Tibial nerve (tissue), 4 donors: ENCODE measurements around the gene NELL1. TPM values are rescaled to one million over a fixed set of nuclear protein-coding genes. Genes with fewer than 3 reads are reported as not detected.
A peak's percentile ranks its signal among the peaks of the same experiment; 100 is the strongest.

Source experiments
- DNase-seq, 2 donors: peaks; one replicate each; pipeline ENCODE4 v3.0.0-alpha.2; 2019; ENCODE audit warnings: low spot score in 2 of 2
- H3K27ac ChIP-seq, 4 donors: fragments of 200-600 bp; sonication (generic) in 3 of 4; one replicate each; pipeline ENCODE4 v1.5.1; 2017 to 2019; ENCODE audit warnings: mild to moderate bottlenecking in 1 of 4
- H3K27me3 ChIP-seq, 2 donors: fragments of 200-600 bp; sonication (generic) in 1 of 2; one replicate each; pipeline versions ENCODE4 v1.5.1 to v1.6.0; 2017 to 2019
- H3K36me3 ChIP-seq, 3 donors: fragments of 200-600 bp; sonication (generic); one replicate each; pipeline ENCODE4 v1.5.1; 2018 to 2019
- H3K4me1 ChIP-seq, 4 donors: fragments of 200-600 bp; sonication (generic) in 3 of 4; one replicate each; pipeline ENCODE4 v1.5.1; 2017 to 2019
- H3K4me3 ChIP-seq, 4 donors: fragments of 200-600 bp; sonication (generic) in 3 of 4; one replicate each; pipeline ENCODE4 v1.5.1; 2017 to 2019; ENCODE audit warnings: mild to moderate bottlenecking in 1 of 4, moderate library complexity in 1 of 4
- H3K9me3 ChIP-seq, 4 donors: fragments of 200-600 bp; sonication (generic) in 3 of 4; one replicate each; pipeline ENCODE4 v1.5.1; 2017 to 2019
- CTCF ChIP-seq, 5 experiments: fragments of 200-600 bp in 3 of 5; fragments of 450-650 bp in 2 of 5; sonication (generic) in 3 of 5; IDR thresholded peaks; one replicate each; pipeline ENCODE4 v1.5.1; 2016 to 2019; ENCODE audit warnings: antibody characterized with exemption in 5 of 5, mild to moderate bottlenecking in 3 of 5, moderate library complexity in 2 of 5
- EP300 ChIP-seq, 2 donors: sonication (generic); formaldehyde crosslinking; IDR thresholded peaks; one replicate each; pipeline ENCODE4 v1.6.1; 2017; ENCODE audit warnings: antibody characterized with exemption in 2 of 2, mild to moderate bottlenecking in 1 of 2
- POLR2A ChIP-seq, 2 donors: fragments of 450-650 bp; IDR thresholded peaks; one replicate each; pipeline ENCODE4 v1.6.1; 2017; ENCODE audit warnings: antibody characterized with exemption in 2 of 2, mild to moderate bottlenecking in 2 of 2, moderate library complexity in 2 of 2
- WGBS, 2 donors: methylation state at CpG; one replicate each; pipeline ENCODE4 v1.1.5; 2018; 5-methylcytosine and 5-hydroxymethylcytosine counted together
- total RNA-seq, 4 donors: library from RNA; depleted of rRNA; stranded (reverse); fragments of >200 nt; gene quantifications; one replicate each; pipeline ENCODE4 v1.1.0, GENCODE V29; 2016

The NELL1 gene
- total RNA-seq, 4 donors from 2014 or later = not detected

DNA sequence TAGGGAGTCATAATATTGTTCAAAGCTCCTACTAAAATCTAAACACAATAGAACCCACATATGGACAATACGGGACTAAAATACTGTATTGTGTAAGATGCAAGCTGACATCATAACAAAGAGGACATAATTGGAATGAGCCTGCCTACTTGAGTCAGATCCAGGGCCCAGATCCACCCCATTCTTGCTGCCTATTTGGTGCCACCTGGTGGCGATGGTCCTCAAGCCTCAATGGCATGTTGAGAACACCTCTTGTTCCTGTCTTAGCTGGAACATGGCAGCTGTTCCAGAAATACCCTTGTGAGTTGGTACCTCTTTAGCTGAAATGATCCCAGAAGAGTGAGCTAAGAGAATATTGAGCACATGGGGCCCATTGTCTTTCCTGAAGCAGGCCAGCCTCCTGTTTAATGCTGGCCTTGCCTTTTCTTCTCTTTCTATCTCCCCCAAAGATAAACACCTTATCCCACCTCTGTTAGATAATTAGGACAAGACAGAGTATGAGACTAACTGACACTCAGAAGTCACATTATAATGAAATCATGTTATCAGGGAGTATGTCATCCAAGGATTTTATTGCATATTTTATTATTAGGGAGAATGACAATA lies 842.6 kb downstream of the NELL1 start:
- DNase-seq = peak in 1 of 2 donors; percentile 54
- TF ChIP-seq EP300 (IDR thresholded peaks at IDR 0.05) = no peak
- peak; percentile 16 to 41 (median 19) for TF ChIP-seq CTCF (IDR thresholded peaks at IDR 0.05)
- no peak for TF ChIP-seq POLR2A (IDR thresholded peaks at IDR 0.05)
- WGBS, 2 donors = 5 to 20% methylated on average over 2 of the region's 2 CpGs

DNA sequence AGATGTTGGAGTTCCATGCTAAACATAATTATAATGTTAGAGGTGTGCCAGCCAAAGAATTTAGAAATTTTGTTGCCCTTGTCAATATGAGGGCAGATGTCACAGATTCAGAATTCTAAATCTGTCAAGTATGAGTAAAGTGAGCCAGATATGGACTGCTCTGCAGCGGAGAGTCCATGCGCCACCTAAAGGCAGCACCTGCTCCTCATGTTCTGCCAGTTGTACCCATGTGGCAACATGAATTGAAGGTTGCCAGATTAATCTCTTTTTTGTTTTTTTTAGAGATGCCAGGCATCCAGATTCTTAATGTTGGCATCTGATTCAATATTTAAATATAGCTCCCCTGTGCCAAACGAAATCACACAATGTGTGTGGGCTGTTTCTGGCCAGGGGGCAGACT lies 844.9 kb downstream of the NELL1 start:
- DNase-seq = no peak
- no peaks in the 10 kb centered on the region for H3K4me1 ChIP-seq
- TF ChIP-seq POLR2A (IDR thresholded peaks at IDR 0.05) (no peak), CTCF (IDR thresholded peaks at IDR 0.05) (no peak), EP300 (IDR thresholded peaks at IDR 0.05) (no peak)
- no peaks in the 10 kb centered on the region for H3K27me3 ChIP-seq
- no peak overlapping the region for H3K4me3 ChIP-seq
- no peak overlapping the region for H3K27ac ChIP-seq
- no peaks in the 10 kb centered on the region for H3K9me3 ChIP-seq
- 43 to 60% methylated on average over 3 of the region's 3 CpGs for WGBS, 2 donors
- H3K36me3 ChIP-seq = no peaks in the 10 kb centered on the region

More for the DNA sequence above, 842.6 kb downstream of the NELL1 start:
- Histone ChIP-seq H3K4me1 (no peaks in the 10 kb centered on the region), H3K4me3 (no peak overlapping the region), H3K9me3 (no peaks in the 10 kb centered on the region), H3K27ac (no peak overlapping the region), H3K36me3 (no peaks in the 10 kb centered on the region), H3K27me3 (no peaks in the 10 kb centered on the region)

GRCh38 chr11:21520244-21520643 lies 850.9 kb downstream of the NELL1 start:
- Histone ChIP-seq H3K27me3 (no peaks in the 10 kb centered on the region), H3K4me1 (no peaks in the 10 kb centered on the region), H3K9me3 (no peaks in the 10 kb centered on the region), H3K4me3 (no peak overlapping the region), H3K27ac (no peak overlapping the region), H3K36me3 (no peaks in the 10 kb centered on the region)
- 74 to 95% methylated on average over 1 of the region's 1 CpG for WGBS, 2 donors
- DNase-seq = no peak
- TF ChIP-seq EP300 (IDR thresholded peaks at IDR 0.05) (no peak), CTCF (IDR thresholded peaks at IDR 0.05) (no peak), POLR2A (IDR thresholded peaks at IDR 0.05) (no peak)

DNA sequence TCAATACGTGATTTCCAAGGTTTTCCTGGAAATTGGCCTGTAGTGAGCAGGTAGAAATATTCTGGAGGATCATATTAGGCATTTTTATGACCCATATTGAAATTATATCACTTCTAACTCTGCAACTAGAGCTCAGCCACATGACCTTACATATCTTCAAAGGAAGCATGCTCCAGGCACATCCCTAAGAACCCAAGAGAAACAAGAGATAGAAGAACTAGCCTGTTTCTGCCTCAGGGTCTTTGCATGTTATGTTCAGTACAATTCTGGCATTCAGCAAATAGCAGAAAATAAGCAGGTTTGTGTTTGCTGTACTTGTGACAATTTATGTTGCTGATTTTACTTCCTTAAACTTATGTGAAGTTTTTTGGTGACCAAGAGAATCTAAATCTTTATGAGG lies 859.8 kb downstream of the NELL1 start:
- Histone ChIP-seq H3K36me3 (no peaks in the 10 kb centered on the region), H3K27ac (no peak overlapping the region), H3K9me3 (no peaks in the 10 kb centered on the region), H3K4me1 (no peaks in the 10 kb centered on the region), H3K27me3 (no peaks in the 10 kb centered on the region), H3K4me3 (no peak overlapping the region)
- TF ChIP-seq POLR2A (IDR thresholded peaks at IDR 0.05) (no peak), EP300 (IDR thresholded peaks at IDR 0.05) (no peak), CTCF (IDR thresholded peaks at IDR 0.05) (no peak)
- WGBS, 2 donors = 70 to 73% methylated on average over 1 of the region's 1 CpG
- DNase-seq = no peak

- H3K27ac ChIP-seq = no peak overlapping the region
- H3K4me1 ChIP-seq = no peaks in the 10 kb centered on the region
- no peaks in the 10 kb centered on the region for H3K36me3 ChIP-seq
- no peaks in the 10 kb centered on the region for H3K9me3 ChIP-seq
- H3K4me3 ChIP-seq = no peak overlapping the region
- H3K27me3 ChIP-seq = no peaks in the 10 kb centered on the region
- no peak for DNase-seq
- TF ChIP-seq POLR2A (IDR thresholded peaks at IDR 0.05) (no peak), CTCF (IDR thresholded peaks at IDR 0.05) (no peak), EP300 (IDR thresholded peaks at IDR 0.05) (no peak)
- WGBS, 2 donors = 77 to 80% methylated on average over 5 of the region's 5 CpGs
Measured at GRCh38 chr11:21534288-21534687, 864.9 kb downstream of the NELL1 start.
